ENCODE results near the gene ADGRA1. TPM values are rescaled to one million over a fixed set of nuclear protein-coding genes. Genes with fewer than 3 reads are reported as not detected.

Gene ADGRA1
- total and polyA plus RNA-seq, 2 of the 13 experiments (the other 11 are each of a cell fraction or from before 2014, with no cell fraction given), result not detected

- TF ChIP-seq ZFY (CRISPR knock-in tag; IDR thresholded peaks at IDR 0.05) (no peak), POLR2G (IDR thresholded peaks at IDR 0.05; ENCODE audit: low read depth, low read length) (no peak), KAT8 (CRISPR knock-in tag; IDR thresholded peaks at IDR 0.05) (no peak), SOX13 (IDR thresholded peaks at IDR 0.05) (no peak), SOX13 (CRISPR knock-in tag; conservative IDR thresholded peaks at IDR 0.05 in 1 of 2, IDR thresholded peaks at IDR 0.05 in 1 of 2) (no peak), MLXIP (CRISPR knock-in tag; IDR thresholded peaks at IDR 0.05; ENCODE audit: borderline replicate concordance) (no peak), PCBP2 (optimal IDR thresholded peaks at IDR 0.05; ENCODE audit: low read depth, low read length, poor library complexity, severe bottlenecking) (no peak), ONECUT2 (CRISPR knock-in tag; IDR thresholded peaks at IDR 0.05) (no peak)
These were observed 12.5 kb downstream of the ADGRA1 start (continued) for GRCh38 chr10:133100186-133100585.

GRCh38 chr10:133100706-133101415 is 13.1 kb downstream of the ADGRA1 start:
- TF ChIP-seq ZBTB26 (CRISPR knock-in tag; IDR thresholded peaks at IDR 0.05; ENCODE audit: borderline replicate concordance) (no peak), TOE1 (CRISPR knock-in tag; IDR thresholded peaks at IDR 0.05) (no peak), ZBTB25 (CRISPR knock-in tag; IDR thresholded peaks at IDR 0.05) (no peak), RFX1 (IDR thresholded peaks at IDR 0.05) (peak; percentile 54), HIC2 (CRISPR knock-in tag; IDR thresholded peaks at IDR 0.05; ENCODE audit: low read depth) (no peak), KLF6 (CRISPR knock-in tag; IDR thresholded peaks at IDR 0.05) (no peak)
- Histone ChIP-seq H3K9ac (ENCODE audit: insufficient read depth, low read depth, low read length) (no peak overlapping the region), H3K27ac (ENCODE audit: extremely low read length, insufficient read depth, low read length) (no peak overlapping the region), H3K4me3 (replicated peaks in 1 of 3; ENCODE audit: insufficient read depth in 1 of 3, low read depth in 2 of 3, low read length in 3 of 3) (no peak overlapping the region), H3K9me3 (ENCODE audit: low read length) (no peaks in the 10 kb centered on the region), H3K4me2 (ENCODE audit: low read depth, low read length) (no peak overlapping the region), H3K4me1 (ENCODE audit: insufficient read depth, low read length) (no peaks in the 10 kb centered on the region), H3K36me3 (replicated peaks in 1 of 2; ENCODE audit: control insufficient read depth in 1 of 2, insufficient read depth in 2 of 2, low read length in 2 of 2) (no peaks in the 10 kb centered on the region), H3K79me2 (ENCODE audit: insufficient read depth, low read length) (no peaks in the 10 kb centered on the region), H3K27me3 (ENCODE audit: control insufficient read depth in 1 of 2, insufficient read depth in 2 of 2, low read length in 2 of 2) (peaks cover 12 to 76% of the 10 kb centered on the region in 2 experiments; a peak in 4 of 5 replicates), H2AFZ (ENCODE audit: low read length) (no peak overlapping the region), H4K20me1 (ENCODE audit: insufficient read depth, low read length) (0 out of 2 replicates have a peak, but pooled peaks cover 2% of the 10 kb centered on the region)
- DNase-seq (ENCODE audit: low spot score), result no peak
- CTCF ChIA-PET (ENCODE audit: low intra/inter-chr PET ratio, low total read pairs), result no interaction called here
- no peak for FAIRE-seq
- 10% methylated on average over 2 of the region's 37 CpGs for WGBS (ENCODE audit: low lambda C conversion rate)
- no peak; the same call in 2 of the 3 replicates for ATAC-seq
- BruUV-seq (replicated peaks), result no TSS peak
- POLR2A ChIA-PET, result no interaction called here
- in situ Hi-C loops (cut with HindIII; ENCODE audit: extremely low pct_ligation_motif_present, low pct_unique_long_range_greater_than_20kb), result no loop called here
- intact Hi-C loops (cut with micrococcal nuclease; ENCODE audit: unreplicated experiment), result no loop called here

Measured in HepG2 (cell line).